GM18870 (cell line): ENCODE measurements around the gene CIART.
A peak's percentile ranks its signal among the peaks of the same experiment; 100 is the strongest.

Experiments
- ATAC-seq: cut with Tn5 transposase; IDR thresholded peaks from one replicate; pipeline ENCODE4 v1.9.1; 2021; ENCODE audit warnings: moderate library complexity; ENCODE audit not compliant: unreplicated experiment

CIART gene

DNA sequence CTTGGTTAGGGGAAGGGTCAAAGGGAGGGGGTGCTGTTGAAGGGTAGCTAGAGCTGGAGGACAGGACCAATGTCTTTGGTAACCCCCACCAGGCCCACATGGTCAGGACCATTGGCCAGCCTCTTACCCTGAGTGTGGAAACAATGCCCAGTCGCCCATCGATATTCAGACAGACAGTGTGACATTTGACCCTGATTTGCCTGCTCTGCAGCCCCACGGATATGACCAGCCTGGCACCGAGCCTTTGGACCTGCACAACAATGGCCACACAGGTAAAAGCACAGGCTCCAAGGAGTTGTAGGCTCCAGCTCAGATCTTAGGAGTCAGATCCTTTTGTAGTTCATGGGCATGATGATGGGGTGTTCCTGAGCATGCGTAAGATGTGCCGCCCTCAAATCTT, 21.0 kb upstream of the CIART start:
- no peak for ATAC-seq

DNA sequence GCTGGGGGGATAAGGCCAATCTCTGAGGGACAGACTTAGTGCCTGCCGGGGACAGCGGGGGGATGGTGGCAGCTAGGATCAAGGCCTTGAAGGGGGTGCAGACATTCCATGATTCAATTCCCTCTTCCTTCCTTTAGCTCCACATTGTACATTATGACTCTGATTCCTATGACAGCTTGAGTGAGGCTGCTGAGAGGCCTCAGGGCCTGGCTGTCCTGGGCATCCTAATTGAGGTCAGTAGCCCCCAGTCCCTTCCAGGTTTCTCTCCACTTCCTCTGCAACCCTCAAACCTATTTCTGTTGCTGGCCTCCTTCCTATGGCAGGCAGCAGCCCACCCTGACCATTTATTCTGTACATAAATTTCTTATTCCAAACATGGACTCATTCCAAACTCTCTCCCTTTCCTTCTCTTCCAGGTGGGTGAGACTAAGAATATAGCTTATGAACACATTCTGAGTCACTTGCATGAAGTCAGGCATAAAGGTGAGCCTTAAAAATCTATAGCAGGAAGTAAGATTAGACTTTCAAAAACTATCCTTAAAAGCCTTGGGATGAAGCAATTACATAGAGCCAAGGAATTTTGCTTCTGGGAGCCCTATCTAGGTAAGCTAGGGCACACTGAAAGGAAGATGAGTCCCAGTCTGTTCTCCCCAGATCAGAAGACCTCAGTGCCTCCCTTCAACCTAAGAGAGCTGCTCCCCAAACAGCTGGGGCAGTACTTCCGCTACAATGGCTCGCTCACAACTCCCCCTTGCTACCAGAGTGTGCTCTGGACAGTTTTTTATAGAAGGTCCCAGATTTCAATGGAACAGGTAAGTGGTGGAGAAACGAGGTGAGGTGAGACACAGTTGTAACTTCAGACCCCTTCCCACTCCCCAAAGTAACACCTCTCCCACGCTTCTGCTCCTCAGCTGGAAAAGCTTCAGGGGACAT, 19.7 kb upstream of the CIART start:
- no peak for ATAC-seq

DNA sequence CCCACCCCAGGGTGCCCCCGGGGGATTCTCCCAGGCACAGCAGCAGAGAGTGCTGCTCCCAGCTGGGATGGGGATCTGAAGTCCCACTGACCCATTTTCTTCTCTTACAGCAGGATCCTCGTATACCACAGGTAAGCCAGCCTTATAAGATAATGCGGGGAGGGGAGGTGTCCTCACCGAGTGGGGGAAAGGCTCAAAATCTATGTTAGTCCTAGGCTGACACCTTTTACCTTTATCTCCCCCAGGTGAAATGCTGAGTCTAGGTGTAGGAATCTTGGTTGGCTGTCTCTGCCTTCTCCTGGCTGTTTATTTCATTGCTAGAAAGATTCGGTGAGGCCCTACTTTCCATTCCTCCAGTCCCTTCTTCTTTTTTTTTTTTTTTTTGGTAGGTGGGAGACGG, 18.8 kb upstream of the CIART start:
- no peak for ATAC-seq

- no peak for ATAC-seq
Observed at GRCh38 chr1:150267896-150268295, 14.5 kb upstream of the CIART start.

- no peak for ATAC-seq
Observed at GRCh38 chr1:150268340-150268704, 14.0 kb upstream of the CIART start.

- ATAC-seq: peak; percentile 69
Observed at GRCh38 chr1:150268705-150269403, 13.5 kb upstream of the CIART start, which contains the start of gene APH1A. Gene APH1A, minus strand, starts transcription at chr1:150269016. Its CDS starts 206 bp downstream, at chr1:150268810.

DNA sequence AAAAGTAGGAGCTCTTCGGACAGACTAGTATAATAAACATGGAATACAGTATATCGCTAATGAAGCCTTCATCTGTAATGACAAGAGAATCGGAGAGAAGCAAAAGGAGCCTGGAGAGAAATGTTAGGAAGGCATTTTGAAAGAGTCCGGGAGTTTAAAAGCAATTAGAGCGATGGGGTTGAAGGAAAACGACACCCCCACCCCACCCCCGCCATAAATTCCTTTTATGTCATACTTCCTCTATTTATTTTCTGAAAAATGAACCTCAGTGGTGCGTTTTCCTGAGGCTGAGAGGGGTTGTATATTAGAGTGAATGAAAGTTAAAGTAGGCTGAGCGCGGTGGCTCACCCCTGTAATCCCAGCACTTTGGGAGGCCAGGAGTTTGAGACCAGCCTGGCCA, 12.9 kb upstream of the CIART start:
- ATAC-seq: no peak

DNA sequence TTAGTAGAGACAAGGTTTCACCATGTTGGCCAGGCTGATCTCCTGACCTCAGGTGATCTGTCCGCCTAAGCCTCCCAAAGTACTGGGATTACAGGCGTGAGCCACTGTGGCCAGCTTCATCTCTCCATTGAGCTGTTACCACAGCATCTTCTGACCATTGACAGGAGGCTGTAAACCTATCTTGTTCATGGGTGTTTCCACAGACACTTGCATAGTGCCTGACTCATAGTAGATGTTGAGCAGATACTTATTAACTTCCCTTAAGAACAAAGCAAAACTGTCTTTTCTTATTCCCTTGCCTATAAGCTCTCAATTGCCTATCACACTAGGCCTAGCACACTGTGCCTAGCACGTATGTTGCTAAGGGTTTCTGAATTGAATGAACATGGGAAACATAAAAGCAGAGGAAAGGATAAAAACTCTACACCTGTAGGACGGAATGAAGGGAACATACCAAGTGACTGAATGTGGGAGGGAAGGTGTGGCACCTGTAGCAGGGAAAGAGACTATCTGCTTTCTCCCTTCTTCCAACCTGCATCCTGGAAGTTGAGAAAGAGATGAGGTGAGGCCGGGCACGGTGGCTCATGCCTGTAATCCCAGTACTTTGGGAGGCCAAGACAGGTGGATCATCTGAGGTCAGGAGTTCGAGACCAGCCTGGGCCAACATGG, 10.9 kb upstream of the CIART start:
- no peak for ATAC-seq

DNA sequence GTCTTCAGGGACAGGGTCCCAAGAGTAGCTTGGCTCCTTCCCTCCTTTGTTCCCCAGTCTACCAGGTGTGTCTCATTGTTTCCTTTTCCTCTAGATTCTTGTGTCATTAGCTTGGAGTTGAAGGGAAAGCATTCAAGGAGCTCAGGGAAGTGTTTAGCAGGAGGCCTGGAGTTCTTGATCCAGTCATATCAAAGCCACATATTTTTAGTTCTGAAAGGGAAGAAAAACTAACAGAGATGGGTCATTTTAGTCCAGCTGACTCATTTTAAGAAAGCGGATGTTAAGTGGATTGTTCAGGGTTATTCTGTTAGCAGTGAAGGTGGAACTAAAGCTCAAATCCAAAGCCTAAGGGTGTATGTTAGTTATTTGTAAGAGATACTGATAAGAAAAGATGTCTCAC, 9.0 kb upstream of the CIART start:
- no peak for ATAC-seq

DNA sequence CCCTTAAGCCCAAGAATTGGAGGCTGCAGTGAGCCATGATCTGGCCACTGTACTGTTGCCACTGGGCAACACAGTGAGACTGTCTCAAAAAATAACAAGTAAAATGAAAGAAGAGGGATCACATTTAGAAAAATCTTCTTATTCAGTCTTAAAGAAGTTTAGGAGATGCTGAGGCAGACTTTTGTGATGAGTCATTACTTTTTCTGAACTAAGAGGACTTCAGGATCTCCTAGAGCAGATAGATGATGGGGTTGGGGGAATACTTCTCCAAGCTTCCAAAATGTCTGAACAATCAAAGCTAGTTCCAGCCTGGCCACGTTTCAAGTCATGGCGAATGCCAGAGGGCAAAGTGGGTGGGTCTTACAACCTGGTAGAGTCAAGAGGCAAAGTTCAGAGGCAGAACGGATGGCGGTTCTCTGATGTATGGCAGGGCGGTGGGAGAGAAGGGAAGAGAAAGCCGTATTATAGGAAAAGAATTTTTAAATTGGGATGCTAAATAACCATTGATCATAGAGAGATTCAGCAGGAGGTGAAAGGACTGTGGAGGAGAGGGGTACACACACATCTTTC, 2.1 kb upstream of the CIART start:
- ATAC-seq: no peak

DNA sequence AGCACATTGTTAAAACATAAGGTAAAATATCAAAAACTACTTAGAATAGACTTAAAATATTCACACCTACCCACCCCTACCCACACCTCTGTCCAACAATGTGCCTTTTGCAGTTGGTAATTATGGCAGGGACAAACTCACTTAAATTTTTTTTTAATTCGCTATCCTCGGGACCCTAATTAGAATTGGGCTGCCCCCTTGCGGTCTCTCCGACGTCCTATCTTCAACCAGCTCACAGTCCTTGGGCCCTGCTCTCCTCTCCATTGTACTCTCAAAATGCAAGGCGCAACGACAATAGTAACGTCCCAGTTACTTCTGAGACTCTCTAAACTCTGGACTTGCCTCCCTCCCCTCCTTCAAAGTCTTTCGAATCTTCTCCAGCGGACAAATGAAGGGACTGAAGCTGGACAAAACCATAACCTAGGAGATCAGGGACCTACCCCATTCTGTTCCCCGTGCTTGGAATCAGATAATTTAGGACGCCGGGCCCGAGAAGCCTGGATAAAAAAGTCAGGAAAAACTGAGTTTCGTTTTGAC, 1.1 kb upstream of the CIART start:
- ATAC-seq: no peak

DNA sequence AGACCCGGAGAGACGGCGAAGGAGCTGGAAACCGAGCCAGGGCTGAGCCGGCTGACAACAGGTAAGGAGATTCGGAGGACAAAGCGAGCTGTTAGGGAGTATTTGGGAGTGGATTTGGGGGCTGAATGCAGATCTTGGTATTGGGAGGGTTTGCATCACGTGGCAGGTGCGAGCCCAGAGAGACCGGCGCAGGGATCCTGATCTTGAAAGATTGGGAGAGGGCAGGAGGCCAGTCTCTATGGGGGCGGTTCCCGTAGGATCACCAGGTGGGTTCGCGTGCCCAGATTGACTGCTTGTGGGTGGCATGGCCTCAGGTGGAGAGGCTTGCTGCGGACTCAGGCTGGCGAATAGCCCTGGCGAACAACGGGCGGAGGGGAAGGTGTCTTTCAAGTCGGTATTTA, 204 bp downstream of the CIART start:
- ATAC-seq: no peak

- no peak for ATAC-seq
Observed at GRCh38 chr1:150283260-150283659, 906 bp downstream of the CIART start.

GRCh38 chr1:150288382-150288781, 6.0 kb downstream of the CIART start:
- no peak for ATAC-seq

DNA sequence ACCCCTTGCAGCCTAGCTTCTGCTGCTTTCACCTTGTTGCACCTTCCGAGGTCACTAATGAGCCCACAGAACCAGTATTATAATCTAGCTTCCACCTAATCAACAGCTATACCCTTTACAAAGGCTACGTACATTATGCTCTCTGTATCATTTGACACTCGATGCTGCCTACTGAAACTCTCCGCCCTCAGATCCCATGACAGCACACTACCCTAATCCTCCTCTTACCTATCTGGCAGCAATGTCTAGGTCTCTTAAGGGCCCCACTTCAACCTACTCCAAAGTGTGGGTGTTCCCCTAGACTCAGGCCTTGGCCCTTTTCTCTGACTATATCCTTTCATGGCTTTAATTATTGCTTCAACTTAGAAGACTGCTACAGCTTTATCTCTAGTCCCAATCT, 6.5 kb downstream of the CIART start:
- ATAC-seq: no peak

DNA sequence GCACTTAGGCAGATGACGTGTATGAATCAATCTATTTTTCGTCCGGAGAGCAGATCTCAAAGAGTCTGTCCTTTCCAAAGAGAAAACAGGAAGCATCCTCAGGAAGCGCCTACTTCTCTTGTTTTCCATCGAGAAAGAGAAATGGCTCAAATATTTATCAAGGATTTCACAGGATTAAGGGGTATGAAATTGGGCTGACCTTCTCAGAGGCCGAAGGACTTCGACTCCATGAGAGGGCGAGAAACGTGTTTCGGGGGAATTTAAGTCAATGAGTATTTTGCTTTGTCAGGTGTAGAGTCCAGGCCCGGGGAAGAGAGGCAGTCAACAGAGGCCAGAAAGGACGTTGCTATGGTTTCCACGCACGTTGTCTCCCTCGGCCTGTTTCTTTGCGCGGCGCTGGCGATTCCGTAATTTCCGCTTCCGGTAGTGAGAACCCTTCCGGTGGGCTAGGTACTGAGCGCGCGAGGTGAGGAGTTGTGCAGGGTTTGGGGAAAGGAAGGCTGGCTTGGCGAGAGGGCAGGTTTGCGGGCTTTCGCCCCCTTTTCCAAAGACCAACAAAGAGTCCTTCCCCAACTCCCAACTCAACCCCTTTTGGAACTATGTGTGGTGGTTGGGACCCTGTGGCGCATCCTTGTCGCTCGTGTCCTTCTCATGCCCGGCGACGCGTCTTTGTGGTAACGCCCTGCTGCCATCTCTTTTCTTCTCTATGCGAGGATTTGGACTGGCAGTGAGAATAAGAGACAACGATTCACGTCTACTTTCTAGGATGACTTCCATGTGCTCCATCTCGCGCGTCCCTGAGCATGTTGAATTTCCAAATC, 11.3 kb downstream of the CIART start, which contains the start of gene MRPS21:
Gene MRPS21, plus strand, starts transcription at position 429 of the 821 bp plus-strand sequence. CDS start 506 bp downstream, outside the sequence.
- ATAC-seq: peak; percentile 76

- ATAC-seq: no peak
Observed at GRCh38 chr1:150295476-150295875, 13.1 kb downstream of the CIART start.

- no peak for ATAC-seq
Observed at GRCh38 chr1:150299716-150300115, 17.4 kb downstream of the CIART start.

DNA sequence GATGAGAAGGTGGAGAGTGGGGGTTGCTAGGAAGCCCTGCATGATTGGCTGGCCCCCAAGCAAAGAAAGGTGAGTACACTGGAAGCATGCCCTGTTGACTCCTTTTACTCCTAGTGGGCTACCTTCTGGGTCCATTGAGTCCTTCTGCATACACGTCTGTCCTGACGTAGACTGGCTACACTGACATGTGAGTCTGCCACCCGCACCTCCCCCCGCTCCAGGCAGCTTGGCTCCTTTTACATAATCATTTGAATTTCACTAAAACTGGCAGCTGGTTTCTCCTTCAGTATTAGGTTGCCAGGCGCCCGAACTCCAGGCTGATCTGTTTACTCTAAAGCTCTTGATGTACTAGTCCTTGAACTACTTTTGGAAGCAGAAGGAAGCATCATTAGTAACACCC, 20.0 kb downstream of the CIART start:
- no peak for ATAC-seq

DNA sequence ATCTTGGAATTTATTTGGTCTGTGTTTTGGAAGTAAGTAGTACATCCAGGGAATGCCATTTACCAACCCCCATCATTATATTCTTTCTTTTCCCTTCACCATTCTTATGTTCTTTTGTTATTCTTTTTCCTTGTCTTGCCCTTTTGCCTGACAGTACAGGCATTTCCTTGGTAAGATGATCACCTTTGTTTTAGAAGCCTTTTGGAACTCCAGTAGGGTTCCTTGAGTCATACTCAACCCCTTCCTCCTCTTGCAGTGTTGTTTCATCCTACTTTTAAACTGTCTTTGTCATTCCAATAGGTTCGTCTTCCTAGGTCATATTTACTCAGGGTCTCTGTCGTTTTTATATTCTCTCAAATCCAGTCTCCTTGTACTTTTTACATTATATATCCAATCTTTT, 20.5 kb downstream of the CIART start:
- ATAC-seq: no peak
